Activated CD8-positive, alpha-beta memory T cell treated with anti-CD3 and anti-CD28 coated beads, Interleukin-2, amount 50 U/mL, for 4 hours (primary cell): Measurements from ENCODE around the gene C7.
"Not testable (repeated sequence)": the region's sequence is repeated elsewhere in the genome, so short reads cannot be mapped to it uniquely, and the experiment has no call there.

Source experiments
- DNase-seq: peaks from one replicate; pipeline ENCODE4 v3.0.0-alpha.2; 2020

C7 gene

DNA sequence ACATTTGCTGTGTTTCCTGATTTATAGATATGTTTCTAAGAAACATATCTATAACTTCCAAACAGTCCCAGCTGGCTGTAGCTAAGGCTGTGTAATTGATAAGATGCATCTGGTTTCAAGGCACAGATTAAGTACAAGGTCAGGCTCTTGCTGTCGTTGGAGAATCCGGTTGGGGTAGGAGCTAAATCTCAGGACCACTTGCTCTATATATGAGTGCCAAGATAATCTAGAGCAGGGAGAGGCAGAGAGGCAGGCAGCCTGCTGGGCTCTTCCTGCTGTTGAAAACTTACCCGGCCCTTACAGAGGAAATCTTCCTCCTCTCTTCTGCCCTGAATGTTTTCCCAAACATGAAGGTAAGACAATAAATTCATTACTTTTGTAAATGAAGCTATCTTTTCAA, at the start of gene C7:
TSS of gene C7 (plus strand) at position 234 of the 400 bp plus-strand sequence. CDS start at position 348, 114 bp downstream.
- no peak for DNase-seq

DNA sequence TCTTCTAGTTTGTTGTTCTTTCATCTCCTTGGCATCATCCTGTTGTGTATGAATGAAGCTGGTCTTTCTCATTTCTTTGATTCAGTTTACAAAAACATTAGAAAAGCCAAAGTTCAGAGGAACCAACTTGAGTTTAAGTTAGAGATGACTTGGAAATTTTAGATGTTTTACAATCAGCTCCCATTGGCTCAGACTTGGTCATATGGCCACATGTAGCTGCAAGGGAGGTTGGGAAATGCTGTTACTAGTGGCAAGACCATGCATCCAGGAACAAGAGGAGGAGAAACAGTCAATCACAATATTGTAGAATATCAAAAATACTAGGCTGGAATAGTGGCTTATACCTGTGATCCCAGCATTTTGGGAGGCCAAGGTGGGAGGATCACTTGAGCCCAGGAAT, 48.6 kb upstream of the C7 start:
- DNase-seq: no peak

DNA sequence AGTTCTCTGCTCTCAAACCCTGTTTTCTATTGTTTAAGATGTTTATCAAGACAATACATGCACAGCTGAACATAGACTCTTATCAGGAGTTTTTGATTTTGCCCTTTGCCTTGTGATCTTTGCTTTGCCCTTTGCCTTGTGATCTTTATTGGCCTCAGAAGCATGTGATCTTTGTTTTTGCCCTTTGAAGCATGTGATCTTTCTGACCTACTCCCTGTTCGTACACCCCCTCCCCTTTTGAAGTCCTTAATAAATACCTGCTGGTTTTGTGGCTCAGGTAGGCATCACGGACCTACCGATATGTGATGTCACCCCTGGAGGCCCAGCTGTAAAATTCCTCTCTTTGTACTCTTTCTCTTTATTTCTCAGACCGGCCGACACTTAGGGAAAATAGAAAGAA, 44.3 kb upstream of the C7 start:
- DNase-seq: not testable (repeated sequence)

DNA sequence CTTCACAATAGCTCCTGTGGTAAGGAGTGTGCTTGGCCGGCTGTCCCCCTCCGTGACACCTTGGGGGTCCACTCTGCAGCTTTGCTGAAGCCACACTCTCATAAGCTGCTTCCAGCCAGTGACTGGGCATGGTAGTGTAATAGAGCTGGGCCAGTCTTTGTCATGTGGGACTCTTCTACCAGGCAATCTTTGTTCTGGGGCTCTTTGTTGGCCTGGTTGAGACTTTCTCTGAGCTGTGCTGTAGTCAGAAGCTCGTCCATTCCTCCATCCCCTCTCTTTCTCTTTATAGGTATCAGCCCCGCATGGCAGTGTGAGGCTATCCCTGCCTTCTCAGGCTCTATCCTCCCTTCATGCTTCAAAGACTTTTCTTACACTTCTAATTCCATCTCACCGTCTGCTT, 42.5 kb upstream of the C7 start:
- no peak for DNase-seq

DNA sequence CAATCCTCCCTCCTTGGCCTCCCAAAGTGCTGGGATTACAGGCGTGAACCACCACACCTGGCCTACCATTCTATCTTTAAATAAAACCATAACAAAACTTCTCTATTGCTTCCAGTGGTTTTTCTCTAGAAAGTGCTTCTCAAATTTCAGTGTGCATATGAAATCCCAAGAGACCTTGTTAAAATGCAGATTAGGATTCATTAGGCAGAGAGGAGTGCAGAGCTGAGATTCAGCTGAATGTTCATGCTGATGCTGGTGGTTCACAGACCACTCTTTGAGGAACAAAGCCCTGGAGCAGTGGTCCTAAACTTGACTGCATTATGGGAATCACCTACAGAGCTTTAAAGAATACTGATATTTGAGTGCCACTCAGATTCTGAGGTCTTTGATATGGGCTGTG, 39.9 kb upstream of the C7 start:
- DNase-seq: no peak

DNA sequence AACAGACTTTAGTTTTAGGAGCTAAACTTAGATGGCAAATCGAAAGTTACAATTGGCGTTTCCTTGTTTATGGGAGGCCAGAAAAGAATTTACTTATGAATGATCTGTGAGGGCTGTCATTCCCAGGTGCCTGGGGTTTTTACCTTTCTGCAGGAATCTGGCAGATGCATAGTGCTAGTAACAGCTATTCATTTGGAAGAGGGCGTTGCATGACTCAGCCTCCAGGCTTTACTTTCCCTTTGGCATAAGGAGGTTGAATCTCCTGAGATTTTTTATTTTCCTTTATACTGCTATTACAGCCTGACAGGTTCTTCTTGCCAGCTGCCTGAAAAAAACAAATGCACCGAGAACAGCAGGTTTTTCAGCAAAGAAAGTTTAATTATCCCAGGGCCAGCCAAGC, 38.1 kb upstream of the C7 start:
- DNase-seq: no peak

DNA sequence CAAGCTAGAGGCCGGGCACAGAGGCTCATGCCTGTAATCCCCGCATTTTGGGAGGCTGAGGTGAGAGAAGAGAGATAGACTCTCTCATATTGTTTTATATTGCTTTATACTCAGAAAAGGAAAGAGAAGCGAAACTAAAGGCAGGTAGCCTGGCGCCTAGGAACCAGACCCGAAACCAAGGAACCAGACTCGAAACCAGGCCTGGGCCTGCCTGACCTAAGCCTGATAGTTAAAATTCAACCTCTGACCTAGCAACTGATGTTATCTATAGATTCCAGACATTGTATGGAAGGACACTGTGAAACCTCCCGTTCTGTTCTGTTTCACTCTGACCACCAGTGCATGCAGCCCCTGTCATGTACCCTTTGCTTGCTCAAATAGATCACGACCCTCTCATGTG, 37.0 kb upstream of the C7 start:
- not testable (repeated sequence) for DNase-seq

DNA sequence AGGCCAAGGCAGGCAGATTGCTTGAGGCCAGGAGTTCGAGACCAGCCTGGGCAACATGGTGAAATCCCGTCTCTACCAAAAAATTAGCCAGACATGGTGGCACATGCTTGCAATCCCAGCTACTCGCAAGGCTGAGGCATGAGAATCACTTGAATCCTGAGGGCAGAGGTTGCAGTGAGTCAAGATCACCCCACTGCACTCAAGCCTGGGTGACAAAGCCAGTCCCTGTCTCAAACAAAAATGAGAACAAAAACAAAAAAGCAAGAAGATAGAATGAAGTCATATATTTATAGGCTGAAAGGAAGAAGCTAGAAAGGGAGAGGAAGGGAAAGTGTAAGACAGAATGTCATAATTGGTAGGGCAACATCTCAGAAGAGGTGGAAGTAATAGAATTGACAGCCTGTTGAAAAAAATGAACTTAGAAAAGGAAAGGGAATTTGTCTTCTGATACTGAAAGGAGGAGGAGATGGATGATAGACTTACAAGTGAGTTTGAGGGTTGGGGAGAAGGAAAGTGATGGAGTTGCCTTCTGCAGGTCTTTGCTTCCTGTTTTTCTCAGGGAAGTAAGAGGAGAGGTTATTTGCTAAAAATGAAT, 35.9 kb upstream of the C7 start:
- DNase-seq: no peak

DNA sequence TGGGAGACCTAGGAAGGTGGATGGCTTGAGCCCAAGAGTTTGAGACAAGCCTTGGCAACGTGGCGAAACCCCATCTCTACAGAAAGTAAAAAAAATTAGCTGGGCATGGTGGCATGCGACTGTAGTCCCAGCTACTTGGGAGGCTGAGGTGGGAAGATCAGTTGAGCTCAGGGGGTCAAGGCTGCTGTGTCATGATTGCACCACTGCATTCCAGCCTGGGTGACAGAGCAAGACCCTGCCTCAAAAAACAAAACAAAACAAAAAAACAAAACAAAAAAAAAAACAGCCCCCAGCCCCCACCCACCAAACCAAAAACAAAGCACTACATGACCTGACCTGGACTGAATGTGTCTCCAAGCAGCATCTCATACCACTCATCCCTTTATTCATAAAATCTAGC, 33.3 kb upstream of the C7 start:
- no peak for DNase-seq

DNA sequence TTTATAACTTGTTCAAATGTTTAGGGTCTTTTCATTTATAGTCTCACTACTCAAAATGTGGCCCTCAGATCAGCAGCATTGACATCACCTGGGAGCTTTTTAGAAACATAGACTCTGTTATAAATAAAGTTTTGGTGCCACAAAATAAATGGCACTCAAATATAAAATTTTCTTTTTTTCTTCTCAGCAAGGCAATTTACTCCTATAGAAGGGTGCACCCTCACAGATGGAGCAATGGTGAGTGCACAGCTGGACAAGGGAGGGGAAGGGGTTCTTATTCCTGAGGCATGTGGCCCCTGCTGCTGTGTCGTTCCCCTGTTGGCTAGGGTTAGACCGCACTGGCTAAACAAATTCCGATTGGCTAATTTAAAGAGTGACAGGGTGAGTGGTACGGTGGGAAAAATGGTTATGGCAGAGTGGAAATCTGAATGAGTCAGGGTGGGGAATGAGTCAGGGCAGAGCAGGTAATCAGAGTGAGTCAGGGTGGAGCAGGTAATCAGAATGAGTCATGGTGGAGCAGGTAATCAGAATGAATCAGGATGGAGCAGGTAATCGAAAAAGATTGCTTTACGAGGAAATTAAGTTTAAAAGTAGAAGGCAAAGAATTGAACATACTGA, 31.8 kb upstream of the C7 start:
- DNase-seq: no peak

DNA sequence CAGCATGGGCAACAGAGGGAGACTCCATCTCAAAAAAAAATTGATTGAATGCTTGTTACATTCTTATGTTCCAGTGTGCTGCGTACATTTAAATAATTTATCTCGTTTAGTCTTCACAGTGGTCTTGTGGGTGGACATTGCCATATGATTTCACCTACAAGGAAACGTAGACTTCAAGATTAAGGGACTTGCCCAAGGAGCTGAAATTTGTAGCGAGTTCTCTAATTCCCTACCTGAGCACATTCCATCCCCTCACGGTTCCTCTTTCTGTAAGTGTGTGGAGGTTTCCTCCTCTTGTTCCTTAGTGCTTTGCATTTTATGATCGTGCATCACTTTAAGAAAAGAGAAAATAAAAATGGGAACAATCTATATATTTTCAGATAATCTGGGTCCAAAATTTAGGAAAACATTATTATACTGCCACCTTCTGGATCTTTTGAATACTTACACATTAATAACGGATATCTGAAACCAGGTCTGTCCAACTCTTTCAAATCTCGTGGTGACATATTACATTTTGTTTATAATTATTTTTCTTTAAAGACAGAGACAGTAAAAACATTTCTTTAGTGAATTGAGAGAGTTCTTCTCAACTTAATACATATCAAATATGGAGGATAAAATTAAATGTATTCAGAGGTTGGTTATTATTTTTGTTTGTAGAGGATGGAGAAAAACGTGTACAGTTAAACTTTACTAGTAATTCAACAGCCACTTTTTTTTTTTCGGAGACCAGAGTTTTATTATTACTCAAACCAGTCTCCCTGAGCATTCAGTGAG, 29.9 kb upstream of the C7 start:
- no peak for DNase-seq

DNA sequence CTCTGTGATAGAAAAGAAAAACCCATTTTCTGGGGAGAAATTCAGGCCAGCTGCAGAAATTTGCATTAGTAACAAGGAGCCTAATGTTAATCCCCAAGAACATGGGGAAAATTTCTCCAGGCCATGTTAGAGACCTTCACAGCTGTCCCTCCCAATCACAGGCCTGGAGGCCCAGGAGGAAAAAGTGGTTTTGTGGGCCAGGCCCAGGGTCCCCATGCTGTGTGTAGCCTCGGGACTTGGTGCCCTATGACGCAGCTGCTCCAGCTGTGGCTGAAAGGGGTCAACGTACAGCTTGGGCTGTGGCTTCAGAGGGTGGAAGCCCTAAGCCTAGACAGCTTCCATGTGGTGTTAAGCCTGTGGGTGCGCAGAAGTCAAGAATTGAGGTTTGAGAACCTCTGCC, 27.0 kb upstream of the C7 start:
- no peak for DNase-seq

DNA sequence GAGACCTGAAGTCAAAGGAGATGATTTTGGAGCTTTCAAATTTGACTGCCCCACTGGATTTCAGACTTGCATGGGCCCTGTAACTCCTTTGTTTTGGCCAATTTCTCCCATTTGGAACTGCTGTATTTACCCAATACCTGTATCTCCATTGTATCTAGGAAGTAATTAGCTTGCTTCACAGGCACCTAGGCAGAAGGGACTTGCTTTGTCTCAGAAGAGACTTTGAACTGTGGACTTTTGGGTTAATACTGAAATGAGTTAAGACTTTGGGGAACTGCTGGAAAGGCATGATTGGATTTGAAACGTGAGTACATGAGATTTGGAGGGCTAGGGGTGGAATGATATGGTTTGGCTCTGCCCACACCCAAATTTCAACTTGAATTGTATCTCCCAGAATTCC, 26.2 kb upstream of the C7 start:
- not testable (repeated sequence) for DNase-seq

DNA sequence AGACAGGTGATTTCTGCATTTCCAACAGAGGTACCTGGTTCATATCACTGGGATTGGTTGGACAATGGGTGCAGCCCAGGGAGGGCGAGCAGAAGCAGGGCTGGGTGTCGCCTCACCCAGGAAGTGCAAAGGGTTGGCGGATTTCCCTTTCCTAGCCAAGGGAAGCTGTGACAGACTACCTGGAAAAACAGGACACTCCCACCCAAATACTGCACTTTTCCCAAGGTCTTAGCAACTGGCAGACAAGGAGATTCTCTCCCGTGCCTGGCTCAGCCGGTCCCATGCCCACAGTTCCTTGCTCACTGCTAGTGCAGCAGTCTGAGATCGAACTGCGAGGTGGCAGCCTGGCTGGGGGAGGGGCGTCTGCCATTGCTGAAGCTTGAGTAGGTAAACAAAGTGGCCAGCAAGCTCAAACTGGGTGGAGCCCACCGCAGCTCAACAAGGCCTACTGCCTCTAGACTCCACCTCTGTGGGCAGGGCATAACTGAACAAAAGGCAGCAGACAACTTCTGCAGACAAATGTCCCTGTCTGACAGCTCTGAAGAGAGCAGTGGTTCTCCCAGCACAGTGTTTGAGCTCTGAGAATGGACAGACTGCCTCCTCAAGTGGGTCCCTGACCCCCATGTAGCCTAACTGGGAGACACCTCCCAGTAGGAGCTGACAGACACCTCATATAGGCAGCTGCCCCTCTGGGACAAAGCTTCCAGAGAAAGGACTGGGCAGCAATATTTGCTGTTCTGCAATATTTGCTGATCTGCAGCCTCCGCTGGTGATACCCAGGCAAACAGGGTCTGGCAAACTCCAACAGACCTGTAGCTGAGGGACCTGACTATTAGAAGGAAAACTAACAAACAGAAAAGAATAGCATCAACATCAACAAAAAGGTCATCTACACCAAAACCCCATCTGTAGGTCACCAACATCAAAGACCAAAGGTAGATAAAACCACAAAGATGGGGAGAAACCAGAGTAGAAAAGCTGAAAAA, 13.6 kb upstream of the C7 start:
- not testable (repeated sequence) for DNase-seq

DNA sequence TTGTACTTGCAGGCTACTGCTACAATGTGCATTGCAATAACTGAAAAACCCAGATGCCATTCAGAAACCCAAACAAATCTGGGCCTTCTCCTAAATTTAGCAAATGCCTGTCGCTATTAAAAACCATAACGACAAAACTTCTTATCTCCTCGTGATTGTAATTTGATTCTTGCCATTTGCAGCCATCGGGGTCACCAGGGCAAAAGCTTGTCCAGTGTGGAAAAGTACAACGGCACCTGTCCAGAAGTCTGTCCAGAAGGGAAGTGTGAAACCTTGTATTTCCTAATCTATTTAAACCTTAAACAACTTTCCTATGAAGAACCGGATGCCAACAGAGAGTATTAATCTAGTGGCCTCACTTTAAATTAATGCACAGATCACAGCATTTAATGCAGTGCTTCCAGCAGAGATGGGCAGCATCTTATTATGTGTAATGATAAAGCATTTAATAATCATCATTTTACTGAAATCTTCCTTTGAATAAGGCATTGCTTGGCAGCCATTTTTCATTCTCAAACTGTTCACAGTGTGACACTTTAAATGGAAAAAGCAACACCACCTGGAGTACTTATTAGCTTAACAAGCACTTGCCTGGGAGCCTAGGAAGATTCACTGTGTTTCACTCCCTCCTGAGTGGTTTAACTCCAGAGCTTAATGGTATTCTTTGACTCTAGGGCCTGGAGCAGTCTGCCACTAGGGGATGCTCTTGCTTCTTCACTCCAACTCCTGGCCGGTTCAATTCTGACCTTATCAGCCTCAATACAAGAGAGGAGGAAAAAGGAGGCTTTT, 4.9 kb upstream of the C7 start:
- no peak for DNase-seq

DNA sequence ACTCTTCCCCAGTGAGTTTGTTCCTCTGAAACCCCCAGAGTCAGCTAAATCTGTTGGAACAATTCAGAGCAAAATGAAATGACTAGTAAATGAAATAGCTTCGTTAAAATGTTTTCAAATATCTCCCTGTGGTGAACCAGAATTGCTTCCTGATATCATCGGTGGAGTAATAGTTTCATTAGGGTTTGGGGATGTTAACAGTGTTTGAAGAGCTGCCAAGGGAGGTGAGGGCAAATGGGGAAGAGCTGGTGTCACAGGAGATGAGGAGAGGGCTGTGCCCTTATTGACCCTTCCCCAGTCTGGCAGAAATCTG, 4.3 kb upstream of the C7 start:
- DNase-seq: no peak

DNA sequence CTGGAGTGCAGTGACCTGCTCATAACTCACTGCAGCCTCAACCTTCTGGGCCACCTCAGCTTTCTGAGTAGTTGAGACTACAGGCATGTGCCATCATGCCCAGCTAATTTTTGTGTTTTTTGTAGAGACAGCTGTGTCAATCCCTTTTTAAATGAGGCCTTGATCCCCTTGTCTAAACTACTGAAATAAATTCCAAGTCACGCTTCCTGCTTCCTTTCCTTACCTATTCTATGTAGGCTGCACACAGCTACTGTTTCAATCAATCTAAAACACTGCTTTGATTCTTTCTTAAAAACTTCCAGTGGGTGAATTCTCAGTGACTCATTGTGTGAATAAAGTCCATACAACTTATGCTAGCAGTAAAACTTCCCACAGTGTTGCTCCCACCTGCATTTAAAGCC, 2.9 kb upstream of the C7 start:
- no peak for DNase-seq

DNA sequence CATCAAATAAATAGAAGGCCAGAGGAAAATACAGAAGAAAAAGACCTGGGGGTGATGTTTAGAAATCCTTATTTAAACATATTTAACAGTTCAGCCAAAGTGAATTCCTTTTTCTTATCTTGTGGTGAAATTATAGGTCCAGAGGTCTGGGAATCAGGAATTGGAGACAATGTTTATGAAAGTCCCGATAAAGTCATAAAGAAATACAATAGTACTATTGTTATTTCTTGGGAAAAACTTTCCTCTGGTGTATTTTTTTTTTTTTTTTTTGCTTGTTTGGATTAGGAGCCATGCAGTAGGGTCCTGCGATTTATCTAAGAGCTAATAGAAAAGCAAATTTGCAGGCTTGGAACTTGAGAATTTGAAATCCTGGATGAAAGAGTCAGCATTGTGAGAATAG, 426 bp downstream of the C7 start:
- no peak for DNase-seq

DNA sequence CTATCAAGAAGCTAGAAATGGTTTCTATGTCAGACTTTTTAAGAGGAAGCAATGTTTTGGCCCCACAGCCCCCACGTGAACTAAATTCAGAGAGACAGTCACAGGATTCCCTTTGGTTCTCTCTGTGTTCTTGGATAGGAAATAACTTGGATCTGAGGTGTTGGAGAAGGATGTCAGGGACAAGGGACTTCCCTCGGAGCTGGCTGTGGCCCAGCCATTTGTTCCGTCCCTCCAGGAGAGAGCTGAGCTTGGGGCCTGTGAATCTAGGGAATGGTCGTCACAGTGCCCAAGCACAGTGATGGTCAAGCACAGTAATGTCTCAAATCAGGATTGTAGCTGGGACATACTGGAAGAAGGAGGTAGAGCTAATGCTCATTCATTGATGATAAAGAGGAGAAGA, 2.0 kb downstream of the C7 start:
- DNase-seq: no peak

DNA sequence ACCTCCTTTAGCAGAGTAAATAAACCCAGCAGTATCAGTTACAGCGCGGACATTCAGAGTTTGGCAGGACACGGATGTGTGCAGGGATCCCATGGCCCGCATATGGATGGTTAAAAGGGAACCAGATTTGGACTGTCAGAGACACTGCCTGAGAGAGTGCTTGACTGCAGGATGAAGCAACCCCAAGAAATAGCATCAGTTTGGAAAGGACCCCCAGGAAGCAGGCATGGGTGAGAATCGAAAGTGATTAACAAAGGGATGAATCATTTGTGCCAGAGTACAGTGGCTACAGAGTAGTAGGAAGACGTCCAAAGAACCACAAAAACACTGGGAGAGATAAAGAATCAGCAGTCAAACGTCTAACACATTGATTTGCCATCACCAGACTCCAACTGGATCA, 5.5 kb downstream of the C7 start:
- no peak for DNase-seq

DNA sequence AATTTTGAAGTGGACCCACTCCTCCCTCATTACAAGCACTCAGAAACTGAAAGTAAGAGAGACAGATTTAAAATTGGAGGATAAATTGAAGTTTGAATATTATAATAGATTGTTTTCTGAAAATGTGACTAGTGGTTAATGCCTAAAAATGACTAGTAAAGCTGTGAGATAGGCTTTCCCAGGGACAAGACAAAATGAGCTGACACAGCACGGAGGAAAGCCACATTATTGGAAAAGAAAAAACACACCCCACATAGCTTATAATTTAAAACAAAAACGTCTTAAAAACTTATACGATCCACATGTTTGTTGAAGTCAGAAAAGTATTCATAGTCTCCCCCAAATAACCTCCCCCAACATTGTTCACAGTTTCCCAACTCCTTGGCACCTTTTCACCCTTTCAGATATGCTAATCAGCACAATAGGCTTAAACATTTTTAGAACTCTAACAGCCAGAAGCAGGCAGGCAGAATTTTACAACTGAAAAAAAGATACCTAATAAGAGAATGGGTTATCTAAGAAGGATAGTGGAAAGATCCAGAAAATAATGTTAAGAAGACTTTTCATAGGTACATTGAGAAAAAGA, 6.1 kb downstream of the C7 start:
- DNase-seq: no peak

DNA sequence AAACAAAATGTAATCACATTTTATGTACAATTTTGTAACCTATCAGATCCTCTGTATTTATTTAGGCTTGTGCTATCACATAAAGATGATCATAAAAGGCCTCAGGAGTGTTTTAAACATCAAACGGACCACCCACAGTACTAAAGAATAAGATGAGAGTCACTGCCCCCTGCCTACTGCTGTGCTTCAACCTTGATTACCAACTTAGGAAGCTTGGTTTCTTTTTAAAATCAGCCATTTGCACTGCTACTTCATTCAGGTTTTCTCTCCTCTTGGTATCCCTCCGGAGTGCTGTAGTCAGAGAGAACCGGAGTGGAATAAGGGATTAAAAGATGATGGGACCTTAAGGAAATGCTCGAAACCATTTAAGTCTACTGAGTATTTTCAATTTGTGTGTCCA, 6.9 kb downstream of the C7 start:
- DNase-seq: no peak
